Measurements from ENCODE around the gene STXBP5. TPM values are rescaled to one million over a fixed set of nuclear protein-coding genes. Genes with fewer than 3 reads are reported as not detected.

Gene STXBP5
- total and polyA plus RNA-seq, 8 donors: 11.1 to 27.7 (median 13.3) TPM

DNA sequence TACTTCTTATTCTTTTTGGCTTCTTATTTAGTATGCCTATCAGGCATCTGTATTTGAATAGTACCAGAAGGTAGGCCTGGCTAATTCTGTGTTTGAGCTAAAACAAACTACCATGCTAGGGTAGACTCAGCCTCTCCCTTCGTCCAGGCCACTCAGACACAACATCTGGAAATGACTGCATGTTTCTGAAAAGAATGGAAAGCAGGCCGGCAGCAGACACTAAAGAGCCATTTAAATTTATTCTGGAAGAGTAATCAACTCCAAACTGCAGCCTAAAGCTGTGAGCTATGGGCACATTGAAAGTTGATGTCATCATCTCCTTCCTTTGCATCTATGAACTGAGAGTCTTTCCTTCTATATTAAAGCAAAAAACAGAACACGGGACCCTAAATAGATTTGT, 233.4 kb downstream of the STXBP5 start:
- DNase-seq (no peak), ATAC-seq (no peak)
- H3K4me1 ChIP-seq: no peaks in the 10 kb centered on the region
- TF ChIP-seq, protein P1, sequence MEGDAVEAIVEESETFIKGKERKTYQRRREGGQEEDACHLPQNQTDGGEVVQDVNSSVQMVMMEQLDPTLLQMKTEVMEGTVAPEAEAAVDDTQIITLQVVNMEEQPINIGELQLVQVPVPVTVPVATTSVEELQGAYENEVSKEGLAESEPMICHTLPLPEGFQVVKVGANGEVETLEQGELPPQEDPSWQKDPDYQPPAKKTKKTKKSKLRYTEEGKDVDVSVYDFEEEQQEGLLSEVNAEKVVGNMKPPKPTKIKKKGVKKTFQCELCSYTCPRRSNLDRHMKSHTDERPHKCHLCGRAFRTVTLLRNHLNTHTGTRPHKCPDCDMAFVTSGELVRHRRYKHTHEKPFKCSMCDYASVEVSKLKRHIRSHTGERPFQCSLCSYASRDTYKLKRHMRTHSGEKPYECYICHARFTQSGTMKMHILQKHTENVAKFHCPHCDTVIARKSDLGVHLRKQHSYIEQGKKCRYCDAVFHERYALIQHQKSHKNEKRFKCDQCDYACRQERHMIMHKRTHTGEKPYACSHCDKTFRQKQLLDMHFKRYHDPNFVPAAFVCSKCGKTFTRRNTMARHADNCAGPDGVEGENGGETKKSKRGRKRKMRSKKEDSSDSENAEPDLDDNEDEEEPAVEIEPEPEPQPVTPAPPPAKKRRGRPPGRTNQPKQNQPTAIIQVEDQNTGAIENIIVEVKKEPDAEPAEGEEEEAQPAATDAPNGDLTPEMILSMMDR (IDR thresholded peaks at IDR 0.05): no peak
- H3K27me3 ChIP-seq: no peaks in the 10 kb centered on the region
- H3K4me3 ChIP-seq: no peak overlapping the region
- intact Hi-C loops (cut with DNase I): no loop called here
- no peak overlapping the region for H3K27ac ChIP-seq
- H3K9me3 ChIP-seq: no peaks in the 10 kb centered on the region
- H3K36me3 ChIP-seq: no peaks in the 10 kb centered on the region

DNA sequence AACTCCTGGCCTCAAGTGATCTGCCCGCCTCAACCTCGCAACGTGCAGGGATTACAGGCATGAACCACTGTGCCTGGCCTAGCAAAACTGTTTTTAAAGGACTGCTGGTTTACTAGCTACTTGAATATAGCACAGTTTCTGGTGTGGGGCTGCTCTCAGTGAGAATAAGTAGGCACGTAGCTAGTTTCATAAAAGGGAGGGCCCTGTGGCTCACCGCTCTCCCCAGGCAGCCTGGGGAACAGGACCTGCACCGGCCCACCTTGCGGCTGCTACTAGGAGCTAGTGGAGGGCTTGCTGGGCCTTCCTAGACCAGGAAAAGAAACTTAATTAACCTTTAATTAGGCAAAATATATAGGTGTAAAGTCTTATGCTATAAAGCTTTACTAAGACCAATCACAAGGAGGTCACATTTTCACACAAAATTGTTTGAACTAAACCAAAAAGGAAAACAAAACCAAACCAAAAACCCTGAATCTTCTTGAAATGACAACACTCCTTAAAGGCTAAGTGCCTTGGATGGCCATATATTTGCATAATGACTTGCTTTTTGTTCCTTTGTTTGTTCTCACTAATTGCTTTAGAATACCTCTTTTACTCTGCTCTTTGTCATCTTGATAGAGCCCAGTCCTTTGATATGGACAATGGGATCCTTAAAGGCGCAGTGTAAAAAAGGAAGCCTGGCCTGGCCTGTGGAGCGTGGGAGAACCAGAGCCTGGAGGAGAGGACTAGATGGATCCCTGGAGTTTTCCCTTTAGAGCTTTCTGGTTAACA, 234.7 kb downstream of the STXBP5 start:
- Histone ChIP-seq H3K9me3 (no peaks in the 10 kb centered on the region), H3K27me3 (no peaks in the 10 kb centered on the region), H3K27ac (no peak overlapping the region), H3K36me3 (no peaks in the 10 kb centered on the region), H3K4me1 (no peaks in the 10 kb centered on the region), H3K4me3 (no peak overlapping the region)
- ATAC-seq: no peak
- intact Hi-C loops (cut with DNase I): no loop called here
- DNase-seq: no peak
- TF ChIP-seq, protein P1 (IDR thresholded peaks at IDR 0.05): no peak
